OCI-LY3 (cell line): ENCODE results near the gene FBXO11.

ENCODE experiments used
- H2AFZ ChIP-seq: fragments of 200-600, 300-600 bp; shearing (Covaris generic); 2 replicates; pipeline ENCODE4 v1.6.0; 2014; ENCODE audit warnings: antibody characterized with exemption, low read depth, low read length
- H3K27ac ChIP-seq: fragments of 200-600, 300-600 bp; sonication (generic); 2 replicates; pipeline ENCODE4 v1.5.1; 2014; ENCODE audit warnings: mild to moderate bottlenecking, low read length, moderate library complexity, mixed read lengths
- H3K27me3 ChIP-seq: fragments of 200-600, 300-600 bp; sonication (generic); 2 replicates; pipeline ENCODE4 v1.6.1; 2014; ENCODE audit warnings: low read depth, low read length, mixed read lengths
- H3K36me3 ChIP-seq: fragments of 200-600, 300-600 bp; sonication (generic); replicated peaks from 2 replicates; pipeline ENCODE3; 2014; ENCODE audit warnings: low read depth, low read length, mixed read lengths
- H3K4me1 ChIP-seq: fragments of 300-600, 200-600 bp; sonication (generic); 2 replicates; pipeline ENCODE4 v1.6.1; 2014; ENCODE audit warnings: low read length, mixed read lengths
- H3K4me2 ChIP-seq: fragments of 200-600, 300-600 bp; sonication (generic); 2 replicates; pipeline ENCODE4 v1.6.1; 2014; ENCODE audit warnings: low read length, mixed read lengths
- H3K4me3 ChIP-seq: fragments of 300-600, 200-600 bp; sonication (generic); 2 replicates; pipeline ENCODE4 v1.5.1; 2014; ENCODE audit warnings: antibody characterized with exemption, mild to moderate bottlenecking, low read length, moderate library complexity
- H3K79me2 ChIP-seq: fragments of 300-600, 200-600 bp; shearing (Covaris generic); 2 replicates; pipeline ENCODE4 v1.6.1; 2014; ENCODE audit warnings: mild to moderate bottlenecking, low read length, mixed read lengths
- H3K9ac ChIP-seq: fragments of 300-600, 200-600 bp; shearing (Covaris generic); 2 replicates; pipeline ENCODE4 v1.6.0; 2014; ENCODE audit warnings: mild to moderate bottlenecking, low read length, moderate library complexity
- H3K9me3 ChIP-seq: fragments of 200-600, 300-600 bp; shearing (Covaris generic); 2 replicates; pipeline ENCODE4 v1.6.1; 2014; ENCODE audit warnings: low read length, mixed read lengths; ENCODE audit not compliant: insufficient read depth
- H4K20me1 ChIP-seq: fragments of 200-600, 300-600 bp; sonication (generic); 2 replicates; pipeline ENCODE4 v1.6.1; 2016; ENCODE audit warnings: low read length, mixed read lengths; ENCODE audit not compliant: insufficient read depth
- EZH2phosphoT487 ChIP-seq: fragments of 200-600 bp; shearing (Covaris generic); IDR thresholded peaks from 2 replicates; pipeline ENCODE4 v1.6.1; 2018; ENCODE audit warnings: antibody characterized with exemption, mixed run types, low read depth
- TF ChIP-seq, protein P1 (sequence below): fragments of 200-600, 300-600 bp; sonication (generic); IDR thresholded peaks from 2 replicates; pipeline ENCODE4 v1.5.1; 2014; ENCODE audit warnings: antibody characterized with exemption, low read length, low read depth

The FBXO11 gene

DNA sequence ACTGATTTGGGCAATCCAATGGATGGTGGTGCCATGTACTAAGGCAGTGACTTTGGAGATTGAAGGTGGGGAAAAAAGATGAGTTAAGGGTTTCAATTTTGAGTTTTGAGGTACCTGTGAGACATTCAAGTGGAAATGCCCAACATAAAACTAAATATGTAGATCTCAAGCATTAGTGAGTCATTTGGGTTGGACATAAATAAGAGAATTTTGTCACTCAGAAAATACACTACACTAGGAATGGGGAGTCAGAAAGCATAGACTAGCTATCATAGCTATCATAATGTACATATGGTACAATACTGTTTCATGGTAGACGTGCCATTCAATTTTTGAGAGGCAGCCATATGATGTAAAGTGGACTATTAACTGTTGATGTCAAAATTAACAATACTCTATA lies 56.1 kb downstream of the FBXO11 start:
- Histone ChIP-seq H3K27ac (no peak overlapping the region), H3K79me2 (peaks cover 79% of the 10 kb centered on the region), H3K36me3 (no peaks in the 10 kb centered on the region), H3K9ac (no peak overlapping the region), H3K4me1 (no peaks in the 10 kb centered on the region), H4K20me1 (peaks cover 72% of the 10 kb centered on the region), H2AFZ (no peak overlapping the region), H3K4me3 (no peak overlapping the region), H3K27me3 (no peaks in the 10 kb centered on the region), H3K9me3 (no peaks in the 10 kb centered on the region), H3K4me2 (no peak overlapping the region)
- TF ChIP-seq, protein P1, sequence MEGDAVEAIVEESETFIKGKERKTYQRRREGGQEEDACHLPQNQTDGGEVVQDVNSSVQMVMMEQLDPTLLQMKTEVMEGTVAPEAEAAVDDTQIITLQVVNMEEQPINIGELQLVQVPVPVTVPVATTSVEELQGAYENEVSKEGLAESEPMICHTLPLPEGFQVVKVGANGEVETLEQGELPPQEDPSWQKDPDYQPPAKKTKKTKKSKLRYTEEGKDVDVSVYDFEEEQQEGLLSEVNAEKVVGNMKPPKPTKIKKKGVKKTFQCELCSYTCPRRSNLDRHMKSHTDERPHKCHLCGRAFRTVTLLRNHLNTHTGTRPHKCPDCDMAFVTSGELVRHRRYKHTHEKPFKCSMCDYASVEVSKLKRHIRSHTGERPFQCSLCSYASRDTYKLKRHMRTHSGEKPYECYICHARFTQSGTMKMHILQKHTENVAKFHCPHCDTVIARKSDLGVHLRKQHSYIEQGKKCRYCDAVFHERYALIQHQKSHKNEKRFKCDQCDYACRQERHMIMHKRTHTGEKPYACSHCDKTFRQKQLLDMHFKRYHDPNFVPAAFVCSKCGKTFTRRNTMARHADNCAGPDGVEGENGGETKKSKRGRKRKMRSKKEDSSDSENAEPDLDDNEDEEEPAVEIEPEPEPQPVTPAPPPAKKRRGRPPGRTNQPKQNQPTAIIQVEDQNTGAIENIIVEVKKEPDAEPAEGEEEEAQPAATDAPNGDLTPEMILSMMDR: no peak
- no peak for TF ChIP-seq EZH2phosphoT487

DNA sequence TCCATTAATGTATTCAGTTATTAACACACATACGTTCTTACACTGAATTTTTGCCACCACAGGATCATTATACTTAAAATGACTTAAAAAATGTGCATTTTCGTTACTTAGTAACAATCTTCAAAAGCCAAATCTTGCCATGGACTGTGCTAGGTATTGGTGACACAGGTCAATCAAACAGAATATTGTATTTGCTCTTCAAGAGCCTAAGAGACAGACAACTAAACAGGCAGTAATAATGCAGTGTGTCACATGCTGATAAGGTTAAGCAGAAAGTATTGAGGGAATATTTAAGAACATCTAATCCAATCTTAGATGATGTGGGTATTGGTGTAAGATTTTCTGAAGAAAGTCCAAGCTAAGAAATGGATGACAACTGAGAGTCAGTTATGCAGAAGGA lies 56.9 kb downstream of the FBXO11 start:
- Histone ChIP-seq H3K4me1 (no peaks in the 10 kb centered on the region), H3K9ac (no peak overlapping the region), H3K36me3 (no peaks in the 10 kb centered on the region), H3K79me2 (peaks cover 76% of the 10 kb centered on the region), H3K4me2 (no peak overlapping the region), H3K27me3 (no peaks in the 10 kb centered on the region), H3K9me3 (no peaks in the 10 kb centered on the region), H4K20me1 (peaks cover 74% of the 10 kb centered on the region), H3K4me3 (no peak overlapping the region), H3K27ac (no peak overlapping the region), H2AFZ (no peak overlapping the region)
- TF ChIP-seq, protein P1: no peak
- no peak for TF ChIP-seq EZH2phosphoT487

DNA sequence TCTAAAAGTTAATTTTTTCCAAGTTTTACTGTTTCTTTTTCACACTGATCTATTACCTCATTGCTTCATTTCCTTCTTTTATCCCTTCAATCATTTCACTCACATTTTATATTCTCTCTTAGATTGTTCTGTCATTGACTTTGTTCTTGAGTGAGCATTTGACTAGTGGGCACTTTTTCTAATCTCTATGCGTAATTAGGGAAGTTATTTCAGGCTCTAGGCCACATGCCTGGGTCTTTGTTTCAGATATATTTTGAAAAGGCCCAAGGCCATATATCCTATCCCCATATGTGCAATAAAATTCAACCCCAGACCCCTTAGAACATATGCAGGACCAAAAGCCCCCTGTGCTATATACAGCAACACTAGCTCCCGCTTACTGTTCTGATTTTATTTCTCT lies 62.1 kb downstream of the FBXO11 start:
- Histone ChIP-seq H3K4me3 (no peak overlapping the region), H3K4me1 (no peaks in the 10 kb centered on the region), H3K27me3 (no peaks in the 10 kb centered on the region), H3K9me3 (no peaks in the 10 kb centered on the region), H3K27ac (no peak overlapping the region), H3K4me2 (no peak overlapping the region), H2AFZ (no peak overlapping the region), H3K9ac (no peak overlapping the region), H3K79me2 (peaks cover 52% of the 10 kb centered on the region), H3K36me3 (peaks cover under 1% of the 10 kb centered on the region), H4K20me1 (peaks cover 57% of the 10 kb centered on the region)
- TF ChIP-seq, protein P1: no peak
- TF ChIP-seq EZH2phosphoT487: no peak

DNA sequence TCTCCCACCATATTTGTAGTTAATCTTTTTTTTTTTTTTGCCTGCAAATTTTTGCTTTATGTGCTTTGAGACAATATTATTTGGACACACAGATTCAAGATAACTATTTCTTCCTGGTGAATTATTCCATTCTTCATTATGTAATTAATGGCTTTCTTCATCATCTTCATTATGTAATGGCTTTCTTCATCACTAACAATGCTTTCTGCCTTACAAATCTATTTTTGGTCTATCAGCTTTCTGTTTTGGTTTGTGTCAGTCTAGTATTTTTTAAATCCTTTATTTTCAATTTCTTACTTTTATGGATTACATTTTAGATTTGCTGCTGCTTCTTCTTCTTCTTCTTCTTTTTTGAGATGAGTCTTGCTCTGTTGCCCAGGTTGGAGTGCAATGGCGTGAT lies 62.9 kb downstream of the FBXO11 start:
- H3K79me2 ChIP-seq: peaks cover 46% of the 10 kb centered on the region
- no peaks in the 10 kb centered on the region for H3K9me3 ChIP-seq
- H4K20me1 ChIP-seq: peaks cover 63% of the 10 kb centered on the region
- H3K4me1 ChIP-seq: no peaks in the 10 kb centered on the region
- H3K9ac ChIP-seq: no peak overlapping the region
- no peak overlapping the region for H3K27ac ChIP-seq
- H3K4me3 ChIP-seq: no peak overlapping the region
- no peak overlapping the region for H3K4me2 ChIP-seq
- no peak for TF ChIP-seq EZH2phosphoT487
- TF ChIP-seq, protein P1: no peak
- H3K27me3 ChIP-seq: no peaks in the 10 kb centered on the region
- H3K36me3 ChIP-seq: peaks cover 9% of the 10 kb centered on the region
- H2AFZ ChIP-seq: no peak overlapping the region
